GM12878 (cell line): ENCODE data around the gene PLPP2. TPM values are rescaled to one million over a fixed set of nuclear protein-coding genes. Genes with fewer than 3 reads are reported as not detected.

Experiments used
- ATAC-seq: fragments of 200-7000 bp; cut with Tn5 transposase; 3 replicates; pipeline ENCODE4 v1.9.1; 2020; ENCODE audit warnings: mild to moderate bottlenecking, moderate library complexity
- BruUV-seq: library from RNA; stranded (reverse); fragments of 400-500 nt; replicated peaks from 2 replicates; lab custom pipeline; 2021; lab: Mats Ljungman, UMichigan
- CTCF ChIA-PET: fragments of 300-600 bp; sonication (Branson Sonifier 250); formaldehyde crosslinking; extraction: SDS; loops from one replicate; lab custom pipeline; 2021; ENCODE audit warnings: inconsistent platforms; lab: Yijun Ruan, JAX
- POLR2A ChIA-PET: fragments of 350-600 bp; formaldehyde crosslinking; extraction: SDS; loops from one replicate; lab custom pipeline; 2021; ENCODE audit warnings: inconsistent platforms; lab: Charles Lee
- RAD21 ChIA-PET: fragments of 300-600 bp; sonication (Branson Sonifier 250); formaldehyde crosslinking; loops from one replicate; lab custom pipeline; 2023; ENCODE audit warnings: antibody characterized with exemption; ENCODE audit not compliant: unreplicated experiment; lab: Charles Lee
- SMC1A ChIA-PET: fragments of 300-600 bp; sonication (Branson Sonifier 250); formaldehyde crosslinking; loops from one replicate; lab custom pipeline; 2023; ENCODE audit not compliant: unreplicated experiment, uncharacterized antibody; lab: Charles Lee
- DNase-seq: peaks from one replicate; pipeline ENCODE4 v3.0.0-alpha.2; 2011; ENCODE audit warnings: low read depth, low spot score
- FAIRE-seq: peaks from 3 replicates; lab custom pipeline; 2011; peaks lifted over from hg19 to GRCh38; lab: Jason Lieb, UNC
- H2AFZ ChIP-seq: 2 replicates; pipeline ENCODE4 v1.6.0; 2011; ENCODE audit warnings: low read depth, low read length, control low read depth; ENCODE audit not compliant: control insufficient read depth
- H3K27ac ChIP-seq: 2 replicates; pipeline ENCODE4 v1.5.1; 2011; ENCODE audit warnings: control low read depth; ENCODE audit not compliant: control insufficient read depth, insufficient read depth
- H3K27me3 ChIP-seq, 2 experiments: replicated peaks in 1 of 2; 2 replicates each; pipeline versions ENCODE4 v1.6.0 to v1.6.1; 2011; ENCODE audit warnings: low read length in 1 of 2; ENCODE audit not compliant: control insufficient read depth in 2 of 2, insufficient read depth in 2 of 2
- H3K36me3 ChIP-seq, 2 experiments: 2 replicates each; pipeline ENCODE4 v1.5.1; 2011; ENCODE audit warnings: low read length in 1 of 2; ENCODE audit not compliant: control insufficient read depth in 2 of 2, insufficient read depth in 2 of 2
- H3K4me1 ChIP-seq: 2 replicates; pipeline ENCODE4 v1.6.1; 2011; ENCODE audit warnings: mild to moderate bottlenecking, low read length, moderate library complexity, mixed read lengths; ENCODE audit not compliant: control insufficient read depth, insufficient read depth
- H3K4me2 ChIP-seq: 2 replicates; pipeline ENCODE4 v1.6.0; 2011; ENCODE audit warnings: control low read depth; ENCODE audit not compliant: control insufficient read depth, insufficient read depth
- H3K4me3 ChIP-seq: fragments of 200-600 bp; sonication (generic); 2 replicates; pipeline ENCODE4 v1.5.1; 2016
- H3K79me2 ChIP-seq: 2 replicates; pipeline ENCODE4 v1.6.0; 2011; ENCODE audit warnings: low read length; ENCODE audit not compliant: control insufficient read depth, insufficient read depth
- H3K9ac ChIP-seq: 2 replicates; pipeline ENCODE4 v1.8.0; 2011; ENCODE audit warnings: low read length, control low read depth, mixed read lengths; ENCODE audit not compliant: control insufficient read depth, insufficient read depth
- H3K9me3 ChIP-seq: replicated peaks from 3 replicates; pipeline ENCODE4 v1.5.1; 2011; ENCODE audit warnings: mild to moderate bottlenecking, low read length; ENCODE audit not compliant: control insufficient read depth, insufficient read depth
- H4K20me1 ChIP-seq: 2 replicates; pipeline ENCODE4 v1.6.0; 2011; ENCODE audit not compliant: control insufficient read depth, insufficient read depth
- ATF2 ChIP-seq: IDR thresholded peaks from 2 replicates; pipeline ENCODE4 v1.6.1; 2012; ENCODE audit warnings: low read length, inconsistent platforms
- BRCA1 ChIP-seq: IDR thresholded peaks from 2 replicates; pipeline ENCODE4 v1.6.1; 2011; ENCODE audit warnings: low read depth, low read length, improper control_type of control experiment
- EGR1 ChIP-seq, 2 experiments: IDR thresholded peaks; 1 replicate in 1 of 2; 2 replicates in 1 of 2; pipeline ENCODE4 v1.6.1; 2011 to 2012; ENCODE audit warnings: low read depth in 2 of 2, low read length in 2 of 2, borderline replicate concordance in 1 of 2, mild to moderate bottlenecking in 1 of 2, moderate library complexity in 1 of 2
- GATAD2B ChIP-seq: fragments of 450-650 bp; conservative IDR thresholded peaks from 2 replicates; pipeline ENCODE4 v1.6.1; 2017; ENCODE audit warnings: low read depth, mild to moderate bottlenecking, moderate library complexity
- MTA2 ChIP-seq: fragments of 450-650 bp; IDR thresholded peaks from 2 replicates; pipeline ENCODE4 v1.6.1; 2016; ENCODE audit warnings: low read depth, mild to moderate bottlenecking, moderate library complexity
- NBN ChIP-seq: fragments of 450-650 bp; IDR thresholded peaks from 2 replicates; pipeline ENCODE4 v1.6.1; 2016
- NFIC ChIP-seq: IDR thresholded peaks from 2 replicates; pipeline ENCODE4 v1.6.1; 2012; ENCODE audit warnings: low read depth, mild to moderate bottlenecking, inconsistent platforms, low read length, moderate library complexity
- POLR2A ChIP-seq: IDR thresholded peaks from 2 replicates; pipeline ENCODE4 v1.6.1; 2011; ENCODE audit warnings: low read depth, mild to moderate bottlenecking, low read length
- SMC3 ChIP-seq: IDR thresholded peaks from 2 replicates; pipeline ENCODE4 v1.6.1; 2011; ENCODE audit warnings: low read length, improper control_type of control experiment, borderline replicate concordance
- STAT1 ChIP-seq: fragments of 450-650 bp; conservative IDR thresholded peaks from 2 replicates; pipeline ENCODE4 v1.6.1; 2014; ENCODE audit warnings: antibody characterized with exemption, mild to moderate bottlenecking
- WGBS: methylation state at CpG from one replicate; pipeline ENCODE4 v1.1.6; 2016; ENCODE audit warnings: low lambda C conversion rate; ENCODE audit not compliant: insufficient replicate concordance, insufficient coverage; ENCODE audit errors: missing lambda C conversion rate; 5-methylcytosine and 5-hydroxymethylcytosine counted together
- in situ Hi-C: fragments of 300-500 bp; cut with MboI; formaldehyde crosslinking; loops from 9 replicates; pipeline ENCODE4 v1.14.3; 2018; ENCODE audit warnings: mixed read lengths
- intact Hi-C: fragments of 100-400 bp; cut with micrococcal nuclease; formaldehyde crosslinking; loops from one replicate; pipeline ENCODE4 v1.14.2; 2022; ENCODE audit not compliant: unreplicated experiment
- polyA plus RNA-seq, 11 experiments: library from polyadenylated mRNA; depleted of rRNA in 4 of 11; unstranded in 6 of 11; stranded (reverse) in 5 of 11; fragments of >200 nt; fragmentation: Nextera tagmentation in 4 of 11; fragmentation: Illumina TruSeq in 1 of 11; extraction: Ambion mirVana in 4 of 11; extraction: Trizol in 1 of 11; gene quantifications; 1 replicate in 1 of 11; 2 replicates in 10 of 11; pipeline versions ENCODE4 v1.2.1 to v1.2.3, GENCODE V29; 2011 to 2016; ENCODE audit warnings: inconsistent platforms in 2 of 11, missing spikeins in 2 of 11, low read depth in 1 of 11
- total RNA-seq, 4 experiments: library from RNA; depleted of rRNA in 3 of 4; stranded (reverse); fragments of >200 nt in 3 of 4; fragmentation: Illumina TruSeq in 1 of 4; extraction: Trizol in 1 of 4; gene quantifications; 2 replicates each; pipeline versions ENCODE4 v1.2.1 to v1.2.3, GENCODE V29; 2013 to 2021
- TF ChIP-seq, protein P1 (sequence below): IDR thresholded peaks from 2 replicates; pipeline ENCODE4 v1.6.1; 2011; ENCODE audit warnings: mild to moderate bottlenecking, low read depth, low read length, moderate library complexity; ENCODE audit not compliant: insufficient replicate concordance
- TF ChIP-seq, protein P2 (sequence below), 3 experiments: IDR thresholded peaks in 2 of 3; conservative IDR thresholded peaks in 1 of 3; 2 replicates each; pipeline ENCODE4 v1.5.1; 2011; ENCODE audit warnings: low read depth in 3 of 3, low read length in 3 of 3, mild to moderate bottlenecking in 3 of 3, control low read depth in 2 of 3, moderate library complexity in 2 of 3, inconsistent platforms in 1 of 3, mixed read lengths in 1 of 3; ENCODE audit not compliant: control insufficient read depth in 2 of 3, insufficient read depth in 1 of 3; ENCODE audit errors: extremely low read depth in 1 of 3
- TF ChIP-seq, protein P3 (sequence below): IDR thresholded peaks from 2 replicates; pipeline ENCODE4 v1.6.1; 2012; ENCODE audit warnings: low read depth, low read length, improper control_type of control experiment
- TF ChIP-seq, protein P4 (sequence below): IDR thresholded peaks from 2 replicates; pipeline ENCODE4 v1.6.1; 2011; ENCODE audit warnings: low read depth, mild to moderate bottlenecking, low read length, moderate library complexity, borderline replicate concordance; ENCODE audit errors: extremely low read depth
- TF ChIP-seq, protein P5 (sequence below): fragments of 450-650 bp; IDR thresholded peaks from 2 replicates; pipeline ENCODE4 v1.6.1; 2017; ENCODE audit warnings: mild to moderate bottlenecking, moderate library complexity

Gene PLPP2
- total and polyA plus RNA-seq, 10 of the 15 experiments (the other 5 are each of a cell fraction or from before 2014, with no cell fraction given) = 0.04 to 0.62 (median 0.14) TPM; not detected in 7

GRCh38 chr19:275000-275399, 16.2 kb downstream of the PLPP2 start:
- intact Hi-C loops (no loop called here), in situ Hi-C loops (no loop called here)
- Histone ChIP-seq H3K36me3 (no peaks in the 10 kb centered on the region), H3K9me3 (no peaks in the 10 kb centered on the region), H3K79me2 (no peaks in the 10 kb centered on the region), H3K27ac (no peak overlapping the region), H4K20me1 (no peaks in the 10 kb centered on the region), H3K9ac (no peak overlapping the region), H3K4me3 (no peak overlapping the region), H3K27me3 (no peaks in the 10 kb centered on the region; a peak in 1 of 4 replicates), H2AFZ (no peak overlapping the region), H3K4me2 (no peak overlapping the region), H3K4me1 (no peaks in the 10 kb centered on the region)
- DNase-seq (no peak), ATAC-seq (no peak), FAIRE-seq (no peak)
- ChIA-PET SMC1A (no interaction called here), CTCF (no interaction called here), RAD21 (no interaction called here), POLR2A (no interaction called here)
- 71% methylated on average over 9 of the region's 9 CpGs for WGBS
- no TSS peak for BruUV-seq
- TF ChIP-seq, protein P1, sequence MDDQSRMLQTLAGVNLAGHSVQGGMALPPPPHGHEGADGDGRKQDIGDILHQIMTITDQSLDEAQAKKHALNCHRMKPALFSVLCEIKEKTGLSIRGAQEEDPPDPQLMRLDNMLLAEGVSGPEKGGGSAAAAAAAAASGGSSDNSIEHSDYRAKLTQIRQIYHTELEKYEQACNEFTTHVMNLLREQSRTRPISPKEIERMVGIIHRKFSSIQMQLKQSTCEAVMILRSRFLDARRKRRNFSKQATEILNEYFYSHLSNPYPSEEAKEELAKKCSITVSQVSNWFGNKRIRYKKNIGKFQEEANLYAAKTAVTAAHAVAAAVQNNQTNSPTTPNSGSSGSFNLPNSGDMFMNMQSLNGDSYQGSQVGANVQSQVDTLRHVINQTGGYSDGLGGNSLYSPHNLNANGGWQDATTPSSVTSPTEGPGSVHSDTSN = no peak
- TF ChIP-seq NBN (no peak), POLR2A (no peak), MTA2 (no peak), NFIC (no peak), STAT1 (no peak), EGR1 (IDR thresholded peaks at IDR 0.05; ENCODE audit: borderline replicate concordance in 1 of 2, low read depth in 2 of 2, low read length in 2 of 2) (no peak), SMC3 (no peak), GATAD2B (no peak), ATF2 (no peak), BRCA1 (no peak)
- TF ChIP-seq, protein P2, sequence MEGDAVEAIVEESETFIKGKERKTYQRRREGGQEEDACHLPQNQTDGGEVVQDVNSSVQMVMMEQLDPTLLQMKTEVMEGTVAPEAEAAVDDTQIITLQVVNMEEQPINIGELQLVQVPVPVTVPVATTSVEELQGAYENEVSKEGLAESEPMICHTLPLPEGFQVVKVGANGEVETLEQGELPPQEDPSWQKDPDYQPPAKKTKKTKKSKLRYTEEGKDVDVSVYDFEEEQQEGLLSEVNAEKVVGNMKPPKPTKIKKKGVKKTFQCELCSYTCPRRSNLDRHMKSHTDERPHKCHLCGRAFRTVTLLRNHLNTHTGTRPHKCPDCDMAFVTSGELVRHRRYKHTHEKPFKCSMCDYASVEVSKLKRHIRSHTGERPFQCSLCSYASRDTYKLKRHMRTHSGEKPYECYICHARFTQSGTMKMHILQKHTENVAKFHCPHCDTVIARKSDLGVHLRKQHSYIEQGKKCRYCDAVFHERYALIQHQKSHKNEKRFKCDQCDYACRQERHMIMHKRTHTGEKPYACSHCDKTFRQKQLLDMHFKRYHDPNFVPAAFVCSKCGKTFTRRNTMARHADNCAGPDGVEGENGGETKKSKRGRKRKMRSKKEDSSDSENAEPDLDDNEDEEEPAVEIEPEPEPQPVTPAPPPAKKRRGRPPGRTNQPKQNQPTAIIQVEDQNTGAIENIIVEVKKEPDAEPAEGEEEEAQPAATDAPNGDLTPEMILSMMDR (IDR thresholded peaks at IDR 0.05 in 2 of 3, conservative IDR thresholded peaks at IDR 0.05 in 1 of 3; ENCODE audit: control insufficient read depth in 2 of 3, extremely low read depth in 1 of 3, insufficient read depth in 1 of 3, low read depth in 3 of 3, low read length in 3 of 3) = no peak
- TF ChIP-seq, protein P3, sequence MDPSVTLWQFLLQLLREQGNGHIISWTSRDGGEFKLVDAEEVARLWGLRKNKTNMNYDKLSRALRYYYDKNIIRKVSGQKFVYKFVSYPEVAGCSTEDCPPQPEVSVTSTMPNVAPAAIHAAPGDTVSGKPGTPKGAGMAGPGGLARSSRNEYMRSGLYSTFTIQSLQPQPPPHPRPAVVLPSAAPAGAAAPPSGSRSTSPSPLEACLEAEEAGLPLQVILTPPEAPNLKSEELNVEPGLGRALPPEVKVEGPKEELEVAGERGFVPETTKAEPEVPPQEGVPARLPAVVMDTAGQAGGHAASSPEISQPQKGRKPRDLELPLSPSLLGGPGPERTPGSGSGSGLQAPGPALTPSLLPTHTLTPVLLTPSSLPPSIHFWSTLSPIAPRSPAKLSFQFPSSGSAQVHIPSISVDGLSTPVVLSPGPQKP = no peak
- TF ChIP-seq, protein P4, sequence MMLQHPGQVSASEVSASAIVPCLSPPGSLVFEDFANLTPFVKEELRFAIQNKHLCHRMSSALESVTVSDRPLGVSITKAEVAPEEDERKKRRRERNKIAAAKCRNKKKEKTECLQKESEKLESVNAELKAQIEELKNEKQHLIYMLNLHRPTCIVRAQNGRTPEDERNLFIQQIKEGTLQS = no peak
- TF ChIP-seq, protein P5, sequence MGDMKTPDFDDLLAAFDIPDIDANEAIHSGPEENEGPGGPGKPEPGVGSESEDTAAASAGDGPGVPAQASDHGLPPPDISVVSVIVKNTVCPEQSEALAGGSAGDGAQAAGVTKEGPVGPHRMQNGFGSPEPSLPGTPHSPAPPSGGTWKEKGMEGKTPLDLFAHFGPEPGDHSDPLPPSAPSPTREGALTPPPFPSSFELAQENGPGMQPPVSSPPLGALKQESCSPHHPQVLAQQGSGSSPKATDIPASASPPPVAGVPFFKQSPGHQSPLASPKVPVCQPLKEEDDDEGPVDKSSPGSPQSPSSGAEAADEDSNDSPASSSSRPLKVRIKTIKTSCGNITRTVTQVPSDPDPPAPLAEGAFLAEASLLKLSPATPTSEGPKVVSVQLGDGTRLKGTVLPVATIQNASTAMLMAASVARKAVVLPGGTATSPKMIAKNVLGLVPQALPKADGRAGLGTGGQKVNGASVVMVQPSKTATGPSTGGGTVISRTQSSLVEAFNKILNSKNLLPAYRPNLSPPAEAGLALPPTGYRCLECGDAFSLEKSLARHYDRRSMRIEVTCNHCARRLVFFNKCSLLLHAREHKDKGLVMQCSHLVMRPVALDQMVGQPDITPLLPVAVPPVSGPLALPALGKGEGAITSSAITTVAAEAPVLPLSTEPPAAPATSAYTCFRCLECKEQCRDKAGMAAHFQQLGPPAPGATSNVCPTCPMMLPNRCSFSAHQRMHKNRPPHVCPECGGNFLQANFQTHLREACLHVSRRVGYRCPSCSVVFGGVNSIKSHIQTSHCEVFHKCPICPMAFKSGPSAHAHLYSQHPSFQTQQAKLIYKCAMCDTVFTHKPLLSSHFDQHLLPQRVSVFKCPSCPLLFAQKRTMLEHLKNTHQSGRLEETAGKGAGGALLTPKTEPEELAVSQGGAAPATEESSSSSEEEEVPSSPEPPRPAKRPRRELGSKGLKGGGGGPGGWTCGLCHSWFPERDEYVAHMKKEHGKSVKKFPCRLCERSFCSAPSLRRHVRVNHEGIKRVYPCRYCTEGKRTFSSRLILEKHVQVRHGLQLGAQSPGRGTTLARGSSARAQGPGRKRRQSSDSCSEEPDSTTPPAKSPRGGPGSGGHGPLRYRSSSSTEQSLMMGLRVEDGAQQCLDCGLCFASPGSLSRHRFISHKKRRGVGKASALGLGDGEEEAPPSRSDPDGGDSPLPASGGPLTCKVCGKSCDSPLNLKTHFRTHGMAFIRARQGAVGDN = no peak
